Trophoblast cell (in vitro differentiated cells and primary cell): Measurements from ENCODE around the gene UBALD2.
A peak's percentile ranks its signal among the peaks of the same experiment; 100 is the strongest.

Experiments
- DNase-seq, 2 donors: peaks; one replicate each; pipeline ENCODE4 v3.0.0-alpha.2; 2016
- H2AFZ ChIP-seq: 2 replicates; pipeline ENCODE4 v1.6.1; 2013; ENCODE audit warnings: low read length, moderate library complexity, mild to moderate bottlenecking; ENCODE audit not compliant: insufficient read depth, poor library complexity
- H2AK5ac ChIP-seq: 2 replicates; pipeline ENCODE4 v1.6.1; 2013; ENCODE audit warnings: mild to moderate bottlenecking, low read length
- H2BK120ac ChIP-seq: 2 replicates; pipeline ENCODE4 v1.6.1; 2013; ENCODE audit warnings: low read length, mild to moderate bottlenecking, moderate library complexity; ENCODE audit not compliant: insufficient read depth, poor library complexity
- H2BK12ac ChIP-seq: 2 replicates; pipeline ENCODE4 v1.6.1; 2013; ENCODE audit warnings: mild to moderate bottlenecking, low read length, moderate library complexity
- H2BK5ac ChIP-seq: 2 replicates; pipeline ENCODE4 v1.6.1; 2013; ENCODE audit warnings: low read length, low read depth, moderate library complexity, mild to moderate bottlenecking; ENCODE audit not compliant: poor library complexity
- H3K14ac ChIP-seq: 2 replicates; pipeline ENCODE4 v1.6.1; 2013; ENCODE audit warnings: mild to moderate bottlenecking, low read length
- H3K18ac ChIP-seq: 2 replicates; pipeline ENCODE4 v1.6.1; 2013; ENCODE audit warnings: mild to moderate bottlenecking, low read length
- H3K23ac ChIP-seq: 2 replicates; pipeline ENCODE4 v1.6.1; 2013; ENCODE audit warnings: low read length
- H3K27ac ChIP-seq: 2 replicates; pipeline ENCODE4 v1.5.1; 2013; ENCODE audit warnings: low read depth, mild to moderate bottlenecking, inconsistent platforms, low read length, moderate library complexity
- H3K27me3 ChIP-seq: 2 replicates; pipeline ENCODE4 v1.6.1; 2013; ENCODE audit warnings: inconsistent platforms, mild to moderate bottlenecking, low read length, moderate library complexity; ENCODE audit not compliant: insufficient read depth
- H3K36me3 ChIP-seq, 2 experiments: 1 replicate in 1 of 2; 2 replicates in 1 of 2; pipeline ENCODE4 v1.6.1; 2013; ENCODE audit warnings: low read length in 2 of 2, mild to moderate bottlenecking in 2 of 2, moderate library complexity in 1 of 2; ENCODE audit not compliant: insufficient read depth in 2 of 2, control insufficient read depth in 1 of 2
- H3K4ac ChIP-seq: 2 replicates; pipeline ENCODE4 v1.6.1; 2013; ENCODE audit warnings: low read depth, mild to moderate bottlenecking, low read length, moderate library complexity
- H3K4me1 ChIP-seq, 2 experiments: 1 replicate in 1 of 2; 2 replicates in 1 of 2; pipeline ENCODE4 v1.6.1; 2013; ENCODE audit warnings: low read length in 2 of 2, mild to moderate bottlenecking in 2 of 2, moderate library complexity in 1 of 2; ENCODE audit not compliant: insufficient read depth in 2 of 2, control insufficient read depth in 1 of 2
- H3K4me2 ChIP-seq: 2 replicates; pipeline ENCODE4 v1.6.1; 2013; ENCODE audit warnings: inconsistent platforms, mild to moderate bottlenecking, low read length, moderate library complexity
- H3K4me3 ChIP-seq: 2 replicates; pipeline ENCODE4 v1.5.1; 2013; ENCODE audit warnings: mild to moderate bottlenecking, low read depth, low read length, inconsistent platforms
- H3K79me1 ChIP-seq: one replicate; pipeline ENCODE4 v1.6.1; 2013; ENCODE audit warnings: low read length
- H3K79me2 ChIP-seq: 2 replicates; pipeline ENCODE4 v1.6.1; 2013; ENCODE audit warnings: low read length, mild to moderate bottlenecking; ENCODE audit not compliant: control insufficient read depth, insufficient read depth, poor library complexity
- H3K9ac ChIP-seq: 2 replicates; pipeline ENCODE4 v1.6.1; 2013; ENCODE audit warnings: mild to moderate bottlenecking, low read length
- H3K9me3 ChIP-seq: 2 replicates; pipeline ENCODE4 v1.6.1; 2013; ENCODE audit warnings: low read depth, mild to moderate bottlenecking, control low read depth, inconsistent platforms, low read length; ENCODE audit not compliant: insufficient read depth
- H4K12ac ChIP-seq: 2 replicates; pipeline ENCODE4 v1.6.1; 2013; ENCODE audit warnings: low read depth, mild to moderate bottlenecking, low read length, moderate library complexity
- H4K8ac ChIP-seq: 2 replicates; pipeline ENCODE4 v1.6.1; 2013; ENCODE audit warnings: low read depth, mild to moderate bottlenecking, low read length, moderate library complexity
- H4K91ac ChIP-seq: one replicate; pipeline ENCODE4 v1.6.1; 2013; ENCODE audit warnings: low read depth, mild to moderate bottlenecking, low read length, moderate library complexity
- WGBS: extraction: QIAGEN DNeasy Blood & Tissue Kit; methylation state at CpG from one replicate; pipeline ENCODE4 v1.1.7; 2013; ENCODE audit warnings: missing lambda C conversion rate; ENCODE audit not compliant: insufficient read length, insufficient coverage; ENCODE audit errors: extremely low coverage; 5-methylcytosine and 5-hydroxymethylcytosine counted together

UBALD2 gene

DNA sequence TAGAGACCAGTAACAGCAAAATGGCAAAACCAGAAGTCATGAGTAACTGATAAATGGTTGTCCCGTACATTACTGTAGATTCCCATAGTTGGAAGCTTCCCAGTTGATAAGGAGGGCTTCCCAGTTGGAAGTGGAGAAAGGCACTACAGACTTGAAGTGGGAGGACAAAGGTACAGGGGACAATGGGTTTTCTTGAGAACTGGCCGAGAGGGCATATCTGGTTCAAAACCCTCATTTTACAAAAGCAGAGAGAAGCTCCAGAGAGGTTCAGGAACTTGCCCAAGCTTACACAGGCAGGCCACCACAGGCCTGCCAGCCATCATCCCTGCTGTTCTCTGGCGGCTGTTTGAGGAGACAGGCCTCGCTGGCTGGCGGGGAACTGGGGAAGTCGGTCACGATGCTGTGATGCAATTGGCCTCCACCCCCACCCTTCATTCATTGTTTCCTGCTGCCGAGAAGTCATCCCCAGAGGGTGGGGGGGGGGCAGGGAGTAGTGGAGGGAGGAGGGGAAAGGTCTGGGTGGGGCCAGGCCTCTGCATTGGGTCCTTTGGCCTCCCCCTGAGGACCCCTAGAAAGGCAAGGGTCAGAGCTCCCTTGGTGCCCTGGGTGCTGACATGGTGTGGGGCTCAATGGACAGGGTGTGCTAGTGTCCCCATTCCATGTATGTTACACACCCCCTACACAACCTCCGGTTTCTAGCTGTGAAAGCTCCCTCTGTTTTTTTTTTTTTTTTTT lies 3.0 kb downstream of the UBALD2 start:
- Histone ChIP-seq H3K4me3 (no peak overlapping the region), H3K4me1 (peaks cover 29 to 49% of the 10 kb centered on the region in 2 experiments), H4K8ac (peak overlapping the region; percentile 47), H3K27ac (peak overlapping the region; percentile 92), H4K12ac (no peak overlapping the region), H3K9me3 (no peaks in the 10 kb centered on the region), H3K9ac (peak overlapping the region; percentile 0), H3K36me3 (peaks cover 13 to 20% of the 10 kb centered on the region in 2 experiments), H3K18ac (peak overlapping the region; percentile 43), H4K91ac (peak overlapping the region; percentile 20), H2BK12ac (peak overlapping the region; percentile 61), H3K14ac (peak overlapping the region; percentile 62), H3K79me2 (peaks cover 6% of the 10 kb centered on the region), H3K27me3 (no peaks in the 10 kb centered on the region), H2AFZ (no peak overlapping the region), H2BK5ac (peak overlapping the region; percentile 68), H2BK120ac (peak overlapping the region; percentile 81), H3K79me1 (peaks cover 29% of the 10 kb centered on the region), H3K4ac (peak overlapping the region; percentile 37), H2AK5ac (no peak overlapping the region), H3K23ac (no peak overlapping the region), H3K4me2 (peak overlapping the region; percentile 2)
- no CpG with 5 or more reads among the region's 9 CpGs for WGBS
- DNase-seq, result peak; percentile 50 to 54

- peaks cover 27% of the 10 kb centered on the region for H3K79me1 ChIP-seq
- no peak overlapping the region for H3K4ac ChIP-seq
These were observed 4.1 kb downstream of the UBALD2 start for GRCh38 chr17:76268991-76269981.

GRCh38 chr17:76270127-76270592 lies 5.0 kb downstream of the UBALD2 start:
- Histone ChIP-seq H3K9me3 (no peaks in the 10 kb centered on the region), H3K14ac (no peak overlapping the region), H3K27me3 (no peaks in the 10 kb centered on the region), H3K4me3 (no peak overlapping the region), H3K79me2 (peaks cover 6% of the 10 kb centered on the region), H2BK5ac (no peak overlapping the region), H4K8ac (no peak overlapping the region), H3K4me2 (no peak overlapping the region), H2BK12ac (no peak overlapping the region), H3K9ac (no peak overlapping the region), H2AFZ (no peak overlapping the region), H3K4me1 (peaks cover 26 to 46% of the 10 kb centered on the region in 2 experiments), H3K27ac (no peak overlapping the region), H3K36me3 (peaks cover 13 to 20% of the 10 kb centered on the region in 2 experiments), H2AK5ac (no peak overlapping the region), H3K18ac (no peak overlapping the region), H2BK120ac (no peak overlapping the region), H4K12ac (no peak overlapping the region), H4K91ac (no peak overlapping the region), H3K23ac (no peak overlapping the region), H3K79me1 (peaks cover 25% of the 10 kb centered on the region), H3K4ac (no peak overlapping the region)
- no CpG with 5 or more reads among the region's 26 CpGs for WGBS
- no peak for DNase-seq

More at GRCh38 chr17:76268991-76269981, 4.1 kb downstream of the UBALD2 start:
- no peak overlapping the region for H2AK5ac ChIP-seq
- peaks cover 26 to 47% of the 10 kb centered on the region in 2 experiments for H3K4me1 ChIP-seq
- peak overlapping the region; percentile 3 for H3K27ac ChIP-seq
- H3K36me3 ChIP-seq, result peaks cover 13 to 20% of the 10 kb centered on the region in 2 experiments
- peak overlapping the region; percentile 0 for H3K18ac ChIP-seq
- no peak overlapping the region for H2BK5ac ChIP-seq
- no peak overlapping the region for H2BK120ac ChIP-seq
- H3K79me2 ChIP-seq, result peaks cover 6% of the 10 kb centered on the region
- H3K4me3 ChIP-seq, result no peak overlapping the region
- no peak overlapping the region for H3K9ac ChIP-seq
- no peak overlapping the region for H3K23ac ChIP-seq
- H4K91ac ChIP-seq, result peak overlapping the region; percentile 41
- no peak overlapping the region for H4K12ac ChIP-seq
- no peak overlapping the region for H2BK12ac ChIP-seq
- no CpG with 5 or more reads among the region's 12 CpGs for WGBS
- H3K14ac ChIP-seq, result no peak overlapping the region
- no peaks in the 10 kb centered on the region for H3K9me3 ChIP-seq
- no peak overlapping the region for H2AFZ ChIP-seq
- no peak overlapping the region for H3K4me2 ChIP-seq
- H3K27me3 ChIP-seq, result no peaks in the 10 kb centered on the region
- no peak overlapping the region for H4K8ac ChIP-seq
- DNase-seq, result peak in 1 of 2 donors; percentile 46
